HepG2 (cell line): ENCODE results near the gene PDPR. TPM values are rescaled to one million over a fixed set of nuclear protein-coding genes. Genes with fewer than 3 reads are reported as not detected.
A peak's percentile ranks its signal among the peaks of the same experiment; 100 is the strongest.
"Not testable (repeated sequence)": the region's sequence is repeated elsewhere in the genome, so short reads cannot be mapped to it uniquely, and the experiment has no call there.

ENCODE experiments used
- ATAC-seq: fragments of 200-7000 bp; cut with Tn5 transposase; 3 replicates; pipeline ENCODE4 v1.9.1; 2020; ENCODE audit warnings: mild to moderate bottlenecking, moderate library complexity
- Bru-seq: library from RNA; stranded (reverse); fragments of 400-500 nt; gene quantifications from one replicate; lab custom pipeline; 2021; lab: Mats Ljungman, UMichigan
- BruChase-seq, 2 experiments: library from RNA; stranded (reverse); fragments of 400-500 nt; gene quantifications; one replicate each; lab custom pipeline; 2021; lab: Mats Ljungman, UMichigan
- BruUV-seq: library from RNA; stranded (reverse); fragments of 400-500 nt; replicated peaks from 2 replicates; lab custom pipeline; 2021; lab: Mats Ljungman, UMichigan
- CTCF ChIA-PET: fragments of 300-600 bp; formaldehyde crosslinking; extraction: SDS; loops from one replicate; lab custom pipeline; 2021; ENCODE audit warnings: low total read pairs, inconsistent platforms, low intra/inter-chr PET ratio; lab: Yijun Ruan, JAX
- POLR2A ChIA-PET: fragments of 350-600 bp; sonication (Branson Sonifier 250); formaldehyde crosslinking; loops from one replicate; lab custom pipeline; 2020; ENCODE audit warnings: antibody characterized with exemption, inconsistent platforms; lab: Yijun Ruan, JAX
- DNase-seq: peaks from one replicate; pipeline ENCODE4 v3.0.0-alpha.2; 2015; ENCODE audit warnings: low spot score
- FAIRE-seq: peaks from 3 replicates; lab custom pipeline; 2011; peaks lifted over from hg19 to GRCh38; lab: Jason Lieb, UNC
- H2AFZ ChIP-seq: one replicate; pipeline ENCODE4 v1.6.1; 2011; ENCODE audit warnings: low read length, inconsistent platforms
- H3K27ac ChIP-seq: fragments of 300-600 bp; 3 replicates; pipeline ENCODE4 v1.8.0; 2011; ENCODE audit warnings: mixed run types, mild to moderate bottlenecking, mixed read lengths, low read length, inconsistent platforms; ENCODE audit not compliant: insufficient read depth; ENCODE audit errors: extremely low read length
- H3K27me3 ChIP-seq, 2 experiments: fragments of 200-600 bp in 1 of 2; 2 replicates in 1 of 2; 3 replicates in 1 of 2; pipeline versions ENCODE4 v1.6.0 to v1.8.0; 2011; ENCODE audit warnings: low read length in 2 of 2, mild to moderate bottlenecking in 2 of 2, moderate library complexity in 2 of 2, inconsistent platforms in 1 of 2; ENCODE audit not compliant: insufficient read depth in 2 of 2, control insufficient read depth in 1 of 2
- H3K36me3 ChIP-seq, 2 experiments: fragments of 200-600 bp in 1 of 2; replicated peaks in 1 of 2; 2 replicates in 1 of 2; 3 replicates in 1 of 2; pipeline versions ENCODE4 v1.5.1 to v1.8.0; 2011; ENCODE audit warnings: low read length in 2 of 2, inconsistent platforms in 1 of 2; ENCODE audit not compliant: insufficient read depth in 2 of 2, control insufficient read depth in 1 of 2
- H3K4me1 ChIP-seq: 2 replicates; pipeline ENCODE4 v1.5.1; 2012; ENCODE audit warnings: low read length, inconsistent platforms; ENCODE audit not compliant: insufficient read depth
- H3K4me2 ChIP-seq: 2 replicates; pipeline ENCODE4 v1.6.0; 2011; ENCODE audit warnings: low read depth, low read length, inconsistent platforms
- H3K4me3 ChIP-seq, 3 experiments: fragments of 200-600 bp in 1 of 3; sonication (generic), shearing (Covaris generic) in 1 of 3; replicated peaks in 1 of 3; 2 replicates each; pipeline ENCODE4 v1.5.1; 2011 to 2016; ENCODE audit warnings: low read length in 3 of 3, inconsistent platforms in 2 of 3, low read depth in 2 of 3, mild to moderate bottlenecking in 2 of 3, control low read depth in 1 of 3, mixed read lengths in 1 of 3; ENCODE audit not compliant: insufficient read depth in 1 of 3
- H3K79me2 ChIP-seq: one replicate; pipeline ENCODE4 v1.6.1; 2011; ENCODE audit warnings: low read length, inconsistent platforms; ENCODE audit not compliant: insufficient read depth
- H3K9ac ChIP-seq: 2 replicates; pipeline ENCODE4 v1.6.0; 2011; ENCODE audit warnings: mild to moderate bottlenecking, low read depth, low read length, inconsistent platforms; ENCODE audit not compliant: insufficient read depth
- H3K9me3 ChIP-seq: 2 replicates; pipeline ENCODE4 v1.5.1; 2012; ENCODE audit warnings: mild to moderate bottlenecking, low read length
- H4K20me1 ChIP-seq: 2 replicates; pipeline ENCODE4 v1.6.0; 2011; ENCODE audit warnings: inconsistent platforms, mild to moderate bottlenecking, low read length, moderate library complexity; ENCODE audit not compliant: insufficient read depth
- ARNTL ChIP-seq: sonication (generic); formaldehyde crosslinking; IDR thresholded peaks from 2 replicates; pipeline ENCODE4 v1.4.0; 2020; ENCODE audit warnings: mild to moderate bottlenecking, missing genetic modification reagents
- CEBPG ChIP-seq: IDR thresholded peaks from 2 replicates; pipeline ENCODE4 v1.6.1; 2016
- CHD2 ChIP-seq: IDR thresholded peaks from 2 replicates; pipeline ENCODE4 v1.6.1; 2011; ENCODE audit warnings: low read depth, low read length, improper control_type of control experiment
- ETV5 ChIP-seq: IDR thresholded peaks from 2 replicates; pipeline ENCODE4 v1.6.1; 2018; ENCODE audit warnings: missing biosample characterization, missing genetic modification reagents, inconsistent platforms, borderline replicate concordance
- HOXA3 ChIP-seq: sonication (generic); formaldehyde crosslinking; IDR thresholded peaks from 2 replicates; pipeline ENCODE4 v1.5.0; 2020; ENCODE audit warnings: missing genetic modification reagents
- MXI1 ChIP-seq: IDR thresholded peaks from 3 replicates; pipeline ENCODE4 v1.6.1; 2012; ENCODE audit warnings: low read depth, low read length, inconsistent platforms, borderline replicate concordance
- PPARG ChIP-seq: conservative IDR thresholded peaks from 2 replicates; pipeline ENCODE4 v1.6.1; 2016; ENCODE audit warnings: missing biosample characterization, missing genetic modification reagents
- RBFOX2 ChIP-seq: fragments of 200-400 bp; formaldehyde crosslinking; IDR thresholded peaks from 2 replicates; pipeline ENCODE4 v1.6.1; 2017; ENCODE audit warnings: low read depth, mild to moderate bottlenecking, low read length
- SAP130 ChIP-seq: IDR thresholded peaks from 2 replicates; pipeline ENCODE4 v1.6.1; 2016; ENCODE audit warnings: low read depth
- YY1 ChIP-seq: IDR thresholded peaks from 2 replicates; pipeline ENCODE4 v1.6.1; 2011; ENCODE audit warnings: low read length, low read depth, moderate library complexity, mild to moderate bottlenecking; ENCODE audit not compliant: insufficient read depth, insufficient replicate concordance
- ZNF205 ChIP-seq: IDR thresholded peaks from 2 replicates; pipeline ENCODE4 v1.6.1; 2018; ENCODE audit warnings: missing biosample characterization, missing genetic modification reagents
- ZNF331 ChIP-seq: sonication (generic); formaldehyde crosslinking; IDR thresholded peaks from 2 replicates; pipeline ENCODE4 v1.4.0; 2020; ENCODE audit warnings: missing genetic modification reagents
- ZNF556 ChIP-seq: sonication (generic); formaldehyde crosslinking; IDR thresholded peaks from 2 replicates; pipeline ENCODE4 v1.4.0; 2020; ENCODE audit warnings: mild to moderate bottlenecking, missing genetic modification reagents, borderline replicate concordance
- WGBS: methylation state at CpG from one replicate; pipeline ENCODE4 v1.1.6; 2017; ENCODE audit warnings: low lambda C conversion rate; 5-methylcytosine and 5-hydroxymethylcytosine counted together
- in situ Hi-C: cut with HindIII; loops from 2 replicates; pipeline ENCODE4 v1.10.0; 2017; ENCODE audit warnings: low pct_unique_long_range_greater_than_20kb; ENCODE audit not compliant: extremely low pct_ligation_motif_present
- intact Hi-C: fragments of 100-400 bp; cut with micrococcal nuclease; formaldehyde crosslinking; loops from one replicate; pipeline ENCODE4 v1.10.0; 2022; ENCODE audit not compliant: unreplicated experiment
- long read RNA-seq, 2 experiments: library from RNA in 1 of 2; library from polyadenylated mRNA in 1 of 2; stranded (forward) in 1 of 2; unstranded in 1 of 2; transcript quantifications; one replicate each; pipeline ENCODE4 v2.0.0, GENCODE V29; 2019 to 2022
- polyA minus RNA-seq, 3 experiments: library from RNA; depleted of rRNA, polyadenylated mRNA; stranded (reverse); fragments of >200 nt; gene quantifications; 2 replicates each; pipeline ENCODE4 v1.2.3, GENCODE V29; 2011; ENCODE audit warnings: low replicate concordance in 1 of 3
- polyA plus RNA-seq, 8 experiments: library from polyadenylated mRNA; depleted of rRNA in 3 of 8; stranded (reverse) in 7 of 8; unstranded in 1 of 8; fragments of >200 nt; fragmentation: Illumina TruSeq in 4 of 8; extraction: Trizol in 4 of 8; gene quantifications; 2 replicates each; pipeline versions ENCODE4 v1.2.1 to v1.2.3, GENCODE V29; 2011 to 2016; ENCODE audit warnings: low read depth in 4 of 8, missing spikeins in 1 of 8, mixed read lengths in 1 of 8; ENCODE audit not compliant: insufficient read depth in 1 of 8
- total RNA-seq, 5 experiments: library from RNA; depleted of rRNA; stranded (reverse); fragments of >200 nt; fragmentation: Illumina TruSeq; extraction: Trizol; gene quantifications; 2 replicates each; pipeline ENCODE4 v1.2.3, GENCODE V29; 2016; ENCODE audit warnings: low read depth in 1 of 5
- TF ChIP-seq, protein P1 (sequence below), 2 experiments: sonication (generic) in 1 of 2; formaldehyde crosslinking in 1 of 2; IDR thresholded peaks; 2 replicates each; pipeline versions ENCODE4 v1.5.1 to v1.6.1; 2011 to 2020; ENCODE audit warnings: borderline replicate concordance in 1 of 2, low read depth in 1 of 2, low read length in 1 of 2, mild to moderate bottlenecking in 1 of 2, missing genetic modification reagents in 1 of 2, moderate library complexity in 1 of 2

Gene PDPR
- total RNA-seq (2016; rRNA removed; fragmentation: Illumina TruSeq; extraction: Trizol): 7.2 and 19.5 TPM in 2 replicates
- total RNA-seq (2016; cell fraction: cytosol; rRNA removed; fragmentation: Illumina TruSeq; extraction: Trizol; ENCODE audit: low read depth): 4.1 and 4.7 TPM in 2 replicates
- 6.8 and 18.8 TPM in 2 replicates for total RNA-seq (2016; cell fraction: insoluble cytoplasmic fraction; rRNA removed; fragmentation: Illumina TruSeq; extraction: Trizol)
- total RNA-seq (2016; cell fraction: membrane; rRNA removed; fragmentation: Illumina TruSeq; extraction: Trizol): 3.9 TPM in 2 replicates
- total RNA-seq (2016; cell fraction: nucleus; rRNA removed; fragmentation: Illumina TruSeq; extraction: Trizol): 25.7 and 29.8 TPM in 2 replicates
- 29.9 and 30.6 TPM in 2 replicates for polyA plus RNA-seq (2011; rRNA removed)
- polyA plus RNA-seq (2011; cell fraction: cytosol; rRNA removed): 18.1 and 18.9 TPM in 2 replicates
- polyA plus RNA-seq (2011; cell fraction: nucleus; rRNA removed): 46.6 and 49.7 TPM in 2 replicates
- polyA plus RNA-seq (2012): 17.6 and 18.4 TPM in 2 replicates
- polyA plus RNA-seq (2016; cell fraction: cytosol; fragmentation: Illumina TruSeq; extraction: Trizol; ENCODE audit: low read depth): 0.85 and 0.92 TPM in 2 replicates
- 5.4 and 6.4 TPM in 2 replicates for polyA plus RNA-seq (2016; cell fraction: insoluble cytoplasmic fraction; fragmentation: Illumina TruSeq; extraction: Trizol; ENCODE audit: low read depth)
- polyA plus RNA-seq (2016; cell fraction: membrane; fragmentation: Illumina TruSeq; extraction: Trizol; ENCODE audit: low read depth): 1.9 TPM in 2 replicates
- polyA plus RNA-seq (2016; cell fraction: nucleus; fragmentation: Illumina TruSeq; extraction: Trizol; ENCODE audit: insufficient read depth, low read depth): 41.4 and 43.2 TPM in 2 replicates
- polyA minus RNA-seq (2011; rRNA and poly(A)+ RNA removed; ENCODE audit: low replicate concordance): 61.1 and 96.4 TPM in 2 replicates
- polyA minus RNA-seq (2011; cell fraction: cytosol; rRNA and poly(A)+ RNA removed): 25.1 and 32.3 TPM in 2 replicates
- polyA minus RNA-seq (2011; cell fraction: nucleus; rRNA and poly(A)+ RNA removed): 50.5 and 53.6 TPM in 2 replicates
- percentile 76 among the genes with signal in this experiment for Bru-seq, nascent RNA
- BruChase-seq, experiment 1, labeled RNA remaining after a 6-hour chase: percentile 89 among the genes with signal in this experiment
- BruChase-seq, experiment 2, labeled RNA remaining after a 2-hour chase: percentile 84 among the genes with signal in this experiment
- long read RNA-seq, experiment 1, partial matches to known transcripts: 1 of 10 reads
- long read RNA-seq, experiment 1, other reads (novel, unspliced or antisense): 9 of 10 reads
- long read RNA-seq, experiment 2, full-length matches to known transcripts: 2 of 56 reads
- long read RNA-seq, experiment 2, partial matches to known transcripts: 3 of 56 reads
- long read RNA-seq, experiment 2, other reads (novel, unspliced or antisense): 51 of 56 reads

- H2AFZ ChIP-seq, CTCF ChIA-PET, H3K36me3 ChIP-seq, H4K20me1 ChIP-seq, H3K9me3 ChIP-seq, intact Hi-C loops, H3K27me3 ChIP-seq, in situ Hi-C loops: not testable (repeated sequence)
- Histone ChIP-seq H3K4me3 (peak within 1 kb of the TSS; percentile 77 to 91 (median 90)), H3K79me2 (peaks cover 15% of the 10 kb centered on the region), H3K9ac (peak within 1 kb of the TSS; percentile 78), H3K27ac (peak within 1 kb of the TSS; percentile 51), H3K4me2 (peak within 1 kb of the TSS; percentile 73), H3K4me1 (peaks cover 24% of the 10 kb centered on the region)
- peak; percentile 79 for DNase-seq
- peak; percentile 92 for ATAC-seq
- WGBS: under 1% methylated on average over 22 of the region's 88 CpGs
- peak; percentile 75 for FAIRE-seq
- POLR2A ChIA-PET: interaction anchor here (1.4 to 1.9 kb wide), 2 partner anchors 38 to 43 kb away, joined by 5 read pairs; no protein-coding TSS in a partner anchor
- TSS peak; percentile 72 for BruUV-seq
- TF ChIP-seq HOXA3 (CRISPR knock-in tag) (peak; percentile 89), YY1 (peak; percentile 37), ZNF556 (CRISPR knock-in tag) (0 out of 2 replicates have a peak, but pooled peaks have one; percentile 20), MXI1 (peak; percentile 83; the same call in 2 of the 3 replicates), RBFOX2 (peak; percentile 70), ZNF331 (peak; percentile 44; the same call in 1 of the 2 replicates), PPARG (CRISPR knock-in tag) (peak; percentile 29; the same call in 1 of the 2 replicates), ARNTL (CRISPR knock-in tag) (peak; percentile 80), CHD2 (peak; percentile 90), SAP130 (peak; percentile 91), CEBPG (0 out of 2 replicates have a peak, but pooled peaks have one; percentile 25), ETV5 (CRISPR knock-in tag) (peak; percentile 46; the same call in 1 of the 2 replicates), ZNF205 (CRISPR knock-in tag) (0 out of 2 replicates have a peak, but pooled peaks have one; percentile 34)
- TF ChIP-seq, protein P1, sequence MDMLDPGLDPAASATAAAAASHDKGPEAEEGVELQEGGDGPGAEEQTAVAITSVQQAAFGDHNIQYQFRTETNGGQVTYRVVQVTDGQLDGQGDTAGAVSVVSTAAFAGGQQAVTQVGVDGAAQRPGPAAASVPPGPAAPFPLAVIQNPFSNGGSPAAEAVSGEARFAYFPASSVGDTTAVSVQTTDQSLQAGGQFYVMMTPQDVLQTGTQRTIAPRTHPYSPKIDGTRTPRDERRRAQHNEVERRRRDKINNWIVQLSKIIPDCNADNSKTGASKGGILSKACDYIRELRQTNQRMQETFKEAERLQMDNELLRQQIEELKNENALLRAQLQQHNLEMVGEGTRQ (IDR thresholded peaks at IDR 0.05; ENCODE audit: low read depth, low read length): peak; percentile 60
- TF ChIP-seq, protein P1 (CRISPR knock-in tag; IDR thresholded peaks at IDR 0.05; ENCODE audit: borderline replicate concordance): peak; percentile 75; the same call in 1 of the 2 replicates
These were observed at the start of gene PDPR for GRCh38 chr16:70113982-70114826. Gene PDPR, plus strand, starts transcription at chr16:70114332. Its CDS starts 6,161 bp downstream, at chr16:70120493.
